ENCODE data around the gene TRPM8.

The TRPM8 gene

GRCh38 chr2:233996461-233996860 is 79.3 kb downstream of the TRPM8 start:
- FAIRE-seq (no peak), DNase-seq (ENCODE audit: insufficient read length, low spot score) (no peak)

- FAIRE-seq (no peak), DNase-seq (ENCODE audit: insufficient read length, low spot score) (no peak)
These were observed 80.5 kb downstream of the TRPM8 start for GRCh38 chr2:233997707-233998106.

GRCh38 chr2:233999182-233999581 is 82.0 kb downstream of the TRPM8 start:
- DNase-seq (ENCODE audit: insufficient read length, low spot score), result no peak
- no peak for FAIRE-seq

GRCh38 chr2:234001380-234002160 is 84.4 kb downstream of the TRPM8 start:
- DNase-seq (ENCODE audit: insufficient read length, low spot score), result no peak
- no peak for FAIRE-seq

GRCh38 chr2:234002281-234002680 is 85.1 kb downstream of the TRPM8 start:
- DNase-seq (ENCODE audit: insufficient read length, low spot score) (no peak), FAIRE-seq (no peak)

GRCh38 chr2:234003972-234004617 is 86.9 kb downstream of the TRPM8 start:
- DNase-seq (ENCODE audit: insufficient read length, low spot score) (peak; percentile 79), FAIRE-seq (peak; percentile 94)

- DNase-seq (ENCODE audit: insufficient read length, low spot score) (no peak), FAIRE-seq (no peak)
These were observed 88.0 kb downstream of the TRPM8 start for GRCh38 chr2:234005126-234005525.

GRCh38 chr2:234006501-234006900 is 89.3 kb downstream of the TRPM8 start:
- FAIRE-seq, result no peak

GRCh38 chr2:234014427-234014826 is 97.3 kb downstream of the TRPM8 start:
- FAIRE-seq (no peak), DNase-seq (ENCODE audit: insufficient read length, low spot score) (no peak)

More at GRCh38 chr2:234006501-234006900, 89.3 kb downstream of the TRPM8 start:
- no peak for DNase-seq (ENCODE audit: insufficient read length, low spot score)

- FAIRE-seq (no peak), DNase-seq (ENCODE audit: insufficient read length, low spot score) (no peak)
These were observed 98.7 kb downstream of the TRPM8 start for GRCh38 chr2:234015861-234016260.

- FAIRE-seq, result no peak
These were observed 102.7 kb downstream of the TRPM8 start for GRCh38 chr2:234019896-234020295.

GRCh38 chr2:234020332-234020731 is 103.2 kb downstream of the TRPM8 start:
- FAIRE-seq, result no peak
- DNase-seq (ENCODE audit: insufficient read length, low spot score), result no peak

More at GRCh38 chr2:234019896-234020295, 102.7 kb downstream of the TRPM8 start:
- no peak for DNase-seq (ENCODE audit: insufficient read length, low spot score)

- FAIRE-seq, result no peak
- DNase-seq (ENCODE audit: insufficient read length, low spot score), result no peak
These were observed 105.3 kb downstream of the TRPM8 start for GRCh38 chr2:234022424-234022823.

- no peak for FAIRE-seq
These were observed 107.1 kb downstream of the TRPM8 start for GRCh38 chr2:234024304-234024703.

GRCh38 chr2:234025466-234025865 is 108.3 kb downstream of the TRPM8 start:
- FAIRE-seq, result no peak
- DNase-seq (ENCODE audit: insufficient read length, low spot score), result no peak

More at GRCh38 chr2:234024304-234024703, 107.1 kb downstream of the TRPM8 start:
- DNase-seq (ENCODE audit: insufficient read length, low spot score), result no peak

GRCh38 chr2:234025891-234026401 is 108.8 kb downstream of the TRPM8 start:
- FAIRE-seq, result no peak

GRCh38 chr2:234026693-234027254 is 109.6 kb downstream of the TRPM8 start:
- FAIRE-seq (no peak), DNase-seq (ENCODE audit: insufficient read length, low spot score) (no peak)

More at GRCh38 chr2:234025891-234026401, 108.8 kb downstream of the TRPM8 start:
- peak; percentile 38 for DNase-seq (ENCODE audit: insufficient read length, low spot score)

- FAIRE-seq (no peak), DNase-seq (ENCODE audit: insufficient read length, low spot score) (no peak)
These were observed 110.5 kb downstream of the TRPM8 start for GRCh38 chr2:234027641-234028040.

GRCh38 chr2:234029150-234029733 is 112.1 kb downstream of the TRPM8 start:
- no peak for FAIRE-seq
- no peak for DNase-seq (ENCODE audit: insufficient read length, low spot score)

GRCh38 chr2:234031207-234031606 is 114.0 kb downstream of the TRPM8 start:
- FAIRE-seq, result no peak

GRCh38 chr2:234032279-234032856 is 115.2 kb downstream of the TRPM8 start:
- DNase-seq (ENCODE audit: insufficient read length, low spot score), result no peak
- no peak for FAIRE-seq

More at GRCh38 chr2:234031207-234031606, 114.0 kb downstream of the TRPM8 start:
- DNase-seq (ENCODE audit: insufficient read length, low spot score), result no peak
